ENCODE data around the gene TRMT11. TPM values are rescaled to one million over a fixed set of nuclear protein-coding genes. Genes with fewer than 3 reads are reported as not detected.

Gene TRMT11
- total RNA-seq, 6 donors from 2014 or later, result 13.8 to 66.0 (median 25.5) TPM

DNA sequence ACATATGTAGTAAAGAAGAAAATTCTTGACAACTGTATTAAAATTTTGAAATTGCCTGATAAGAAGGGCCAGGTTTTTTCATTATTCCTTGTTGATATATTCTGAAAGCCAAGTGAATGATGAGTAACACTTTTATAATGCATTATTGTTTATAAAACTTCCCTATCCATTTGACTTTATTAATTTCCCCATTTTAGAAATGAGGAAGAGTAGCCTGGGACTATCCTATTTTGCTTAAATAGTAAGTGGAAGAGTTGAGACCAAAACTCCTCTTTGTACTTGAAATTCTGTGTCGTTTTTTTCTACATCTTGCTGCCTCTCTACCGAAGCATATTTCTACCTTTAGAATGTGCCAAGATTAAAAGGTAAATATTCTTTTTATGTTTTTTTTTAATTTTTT is 39.7 kb downstream of the TRMT11 start:
- H3K4me1 ChIP-seq, result no peaks in the 10 kb centered on the region
- peaks cover 10 to 43% (median 20%) of the 10 kb centered on the region in 4 donors for H3K36me3 ChIP-seq
- DNase-seq (no peak), ATAC-seq (ENCODE audit: low FRiP score in 2 of 2) (no peak)
- H3K9me3 ChIP-seq, result no peaks in the 10 kb centered on the region
- H3K27ac ChIP-seq, result no peak overlapping the region
- WGBS, 2 donors, result 86 to 90% methylated on average over 2 of the region's 2 CpGs
- no peaks in the 10 kb centered on the region for H3K27me3 ChIP-seq
- TF ChIP-seq POLR2AphosphoS5 (IDR thresholded peaks at IDR 0.05) (no peak), POLR2A (IDR thresholded peaks at IDR 0.05) (no peak), EP300 (IDR thresholded peaks at IDR 0.05) (no peak)
- TF ChIP-seq, protein P1, sequence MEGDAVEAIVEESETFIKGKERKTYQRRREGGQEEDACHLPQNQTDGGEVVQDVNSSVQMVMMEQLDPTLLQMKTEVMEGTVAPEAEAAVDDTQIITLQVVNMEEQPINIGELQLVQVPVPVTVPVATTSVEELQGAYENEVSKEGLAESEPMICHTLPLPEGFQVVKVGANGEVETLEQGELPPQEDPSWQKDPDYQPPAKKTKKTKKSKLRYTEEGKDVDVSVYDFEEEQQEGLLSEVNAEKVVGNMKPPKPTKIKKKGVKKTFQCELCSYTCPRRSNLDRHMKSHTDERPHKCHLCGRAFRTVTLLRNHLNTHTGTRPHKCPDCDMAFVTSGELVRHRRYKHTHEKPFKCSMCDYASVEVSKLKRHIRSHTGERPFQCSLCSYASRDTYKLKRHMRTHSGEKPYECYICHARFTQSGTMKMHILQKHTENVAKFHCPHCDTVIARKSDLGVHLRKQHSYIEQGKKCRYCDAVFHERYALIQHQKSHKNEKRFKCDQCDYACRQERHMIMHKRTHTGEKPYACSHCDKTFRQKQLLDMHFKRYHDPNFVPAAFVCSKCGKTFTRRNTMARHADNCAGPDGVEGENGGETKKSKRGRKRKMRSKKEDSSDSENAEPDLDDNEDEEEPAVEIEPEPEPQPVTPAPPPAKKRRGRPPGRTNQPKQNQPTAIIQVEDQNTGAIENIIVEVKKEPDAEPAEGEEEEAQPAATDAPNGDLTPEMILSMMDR (IDR thresholded peaks at IDR 0.05), result no peak
- no peak overlapping the region for H3K4me3 ChIP-seq

DNA sequence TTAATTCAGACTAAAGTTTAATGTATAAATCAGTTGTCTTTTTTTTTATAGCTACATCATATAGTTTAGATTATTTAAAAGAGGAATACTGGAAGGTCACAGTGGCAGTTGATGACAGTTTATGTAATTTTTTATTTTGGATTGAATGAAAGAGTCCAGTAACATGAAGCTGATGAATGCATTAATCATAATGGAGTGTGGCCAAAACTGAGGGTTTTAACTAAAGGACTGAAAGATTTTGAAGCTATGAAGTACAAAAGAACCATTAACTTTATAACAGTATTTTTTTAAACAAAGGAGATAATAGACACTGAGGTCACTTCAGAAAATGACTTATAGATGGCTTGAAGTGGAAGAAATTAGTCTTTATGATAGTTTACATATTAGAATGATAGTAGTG is 41.3 kb downstream of the TRMT11 start:
- DNase-seq (no peak), ATAC-seq (ENCODE audit: low FRiP score in 2 of 2) (no peak)
- TF ChIP-seq, protein P1 (IDR thresholded peaks at IDR 0.05), result no peak
- TF ChIP-seq POLR2AphosphoS5 (IDR thresholded peaks at IDR 0.05) (no peak), POLR2A (IDR thresholded peaks at IDR 0.05) (no peak), EP300 (IDR thresholded peaks at IDR 0.05) (no peak)
- Histone ChIP-seq H3K27ac (no peak overlapping the region), H3K4me3 (no peak overlapping the region), H3K4me1 (no peaks in the 10 kb centered on the region), H3K9me3 (no peaks in the 10 kb centered on the region), H3K36me3 (peaks cover 1 to 27% (median 10%) of the 10 kb centered on the region in 4 donors), H3K27me3 (no peaks in the 10 kb centered on the region)

DNA sequence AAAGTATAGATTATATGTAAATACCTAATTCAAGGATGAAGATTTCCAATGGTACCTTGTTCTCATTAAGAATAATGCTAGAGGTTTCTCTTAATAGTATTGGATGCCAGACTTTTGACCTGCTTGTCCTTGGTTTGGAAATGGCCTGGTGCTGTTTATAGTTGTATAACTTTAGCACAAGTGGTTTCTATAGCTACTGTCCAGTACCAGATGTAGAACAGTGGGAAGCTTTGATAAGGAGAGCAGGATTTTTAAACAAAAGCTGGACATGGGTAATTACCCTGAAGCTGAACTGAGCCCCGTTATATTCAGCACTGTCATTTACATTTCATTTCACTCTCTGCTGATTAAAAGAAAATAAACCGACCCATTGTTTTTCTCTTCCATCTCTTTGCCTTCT is 43.7 kb downstream of the TRMT11 start:
- Histone ChIP-seq H3K27me3 (no peaks in the 10 kb centered on the region), H3K27ac (no peak overlapping the region), H3K36me3 (peaks cover 0 to 9% (median 3%) of the 10 kb centered on the region in 4 donors), H3K9me3 (no peaks in the 10 kb centered on the region), H3K4me1 (peaks cover 0 to 8% (median 0%) of the 10 kb centered on the region in 4 donors), H3K4me3 (no peak overlapping the region)
- TF ChIP-seq, protein P1 (IDR thresholded peaks at IDR 0.05), result no peak
- TF ChIP-seq POLR2AphosphoS5 (IDR thresholded peaks at IDR 0.05), result no peak
- no peak for TF ChIP-seq POLR2A (IDR thresholded peaks at IDR 0.05)
- no peak for TF ChIP-seq EP300 (IDR thresholded peaks at IDR 0.05)
- ATAC-seq (ENCODE audit: low FRiP score in 2 of 2) (no peak), DNase-seq (no peak)
- 62 to 75% methylated on average over 2 of the region's 2 CpGs for WGBS, 2 donors

DNA sequence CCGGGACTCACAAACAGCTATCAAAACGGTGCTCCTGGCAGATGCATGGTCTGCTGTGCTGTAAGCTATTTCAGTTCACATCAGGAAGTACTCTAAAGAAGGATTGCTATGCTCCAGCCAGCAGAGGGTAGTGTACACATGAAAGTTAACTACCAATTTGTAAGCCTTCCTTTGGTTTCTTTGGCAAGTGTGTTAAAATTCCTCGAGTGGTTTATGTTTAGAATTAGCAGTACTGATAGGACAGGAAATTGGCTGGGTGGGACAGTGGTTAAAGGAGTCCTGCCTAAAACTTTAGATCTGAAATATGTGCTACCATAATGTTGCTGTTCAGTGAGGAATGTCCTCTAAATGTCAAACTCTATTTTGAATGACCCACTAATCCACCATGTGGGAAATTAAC is 47.4 kb downstream of the TRMT11 start:
- Histone ChIP-seq H3K4me3 (no peak overlapping the region), H3K27me3 (no peaks in the 10 kb centered on the region), H3K9me3 (no peaks in the 10 kb centered on the region), H3K4me1 (peaks cover 0 to 8% (median 0%) of the 10 kb centered on the region in 4 donors), H3K27ac (no peak overlapping the region), H3K36me3 (peaks cover 0 to 8% (median 0%) of the 10 kb centered on the region in 4 donors)
- TF ChIP-seq POLR2AphosphoS5 (IDR thresholded peaks at IDR 0.05), result no peak
- TF ChIP-seq, protein P1 (IDR thresholded peaks at IDR 0.05), result peak; percentile 18 to 65 (median 43)
- ATAC-seq (ENCODE audit: low FRiP score in 2 of 2) (peak; percentile 84 to 90), DNase-seq (peak in 1 of 2 donors; percentile 36)
- WGBS, 2 donors, result 6 to 12% methylated on average over 3 of the region's 3 CpGs

DNA sequence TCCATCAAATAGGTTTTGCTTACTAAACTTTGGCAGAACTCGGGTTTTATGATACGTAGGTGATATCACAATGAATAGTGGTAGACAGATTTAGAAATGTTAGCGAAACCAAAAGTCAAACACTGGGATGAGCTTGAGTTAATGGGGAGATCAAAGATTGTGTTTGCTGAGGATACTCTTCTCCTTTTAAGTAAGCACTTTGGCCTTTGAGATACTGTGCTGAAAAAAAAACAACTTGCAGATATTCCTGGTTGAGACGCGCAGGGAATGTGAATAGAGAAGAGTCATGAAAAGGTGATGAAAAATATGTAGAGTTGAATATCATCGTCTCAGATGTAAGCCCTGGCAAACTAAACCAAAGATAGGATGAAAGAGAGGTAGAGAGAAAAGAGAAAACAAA is 48.3 kb downstream of the TRMT11 start:
- ATAC-seq (ENCODE audit: low FRiP score in 2 of 2) (no peak), DNase-seq (no peak)
- WGBS, 2 donors, result 93 to 94% methylated on average over 6 of the region's 6 CpGs
- Histone ChIP-seq H3K36me3 (peaks cover 0 to 17% (median 3%) of the 10 kb centered on the region in 4 donors), H3K4me1 (peaks cover 0 to 8% (median 2%) of the 10 kb centered on the region in 4 donors), H3K27ac (no peak overlapping the region), H3K27me3 (no peaks in the 10 kb centered on the region), H3K9me3 (no peaks in the 10 kb centered on the region), H3K4me3 (no peak overlapping the region)
- TF ChIP-seq POLR2AphosphoS5 (IDR thresholded peaks at IDR 0.05), result no peak
- TF ChIP-seq POLR2A (IDR thresholded peaks at IDR 0.05), result no peak
- TF ChIP-seq EP300 (IDR thresholded peaks at IDR 0.05), result no peak
- TF ChIP-seq, protein P1 (IDR thresholded peaks at IDR 0.05), result no peak
